Dermis microvascular lymphatic vessel endothelial cell (primary cell): ENCODE data around the gene MED8. TPM values are rescaled to one million over a fixed set of nuclear protein-coding genes. Genes with fewer than 3 reads are reported as not detected.

ENCODE experiments used
- DNase-seq, 2 donors: peaks; one replicate each; pipeline versions ENCODE4 v3.0.0 to v3.0.0-alpha.2; 2010; ENCODE audit warnings: low read depth in 2 of 2
- total RNA-seq: library from RNA; depleted of rRNA; stranded (reverse); fragments of >200 nt; gene quantifications from 2 replicates; pipeline ENCODE4 v1.2.1, GENCODE V29; 2014

The MED8 gene
- total RNA-seq, 1 donor from 2014 or later, result 36.7 TPM

DNA sequence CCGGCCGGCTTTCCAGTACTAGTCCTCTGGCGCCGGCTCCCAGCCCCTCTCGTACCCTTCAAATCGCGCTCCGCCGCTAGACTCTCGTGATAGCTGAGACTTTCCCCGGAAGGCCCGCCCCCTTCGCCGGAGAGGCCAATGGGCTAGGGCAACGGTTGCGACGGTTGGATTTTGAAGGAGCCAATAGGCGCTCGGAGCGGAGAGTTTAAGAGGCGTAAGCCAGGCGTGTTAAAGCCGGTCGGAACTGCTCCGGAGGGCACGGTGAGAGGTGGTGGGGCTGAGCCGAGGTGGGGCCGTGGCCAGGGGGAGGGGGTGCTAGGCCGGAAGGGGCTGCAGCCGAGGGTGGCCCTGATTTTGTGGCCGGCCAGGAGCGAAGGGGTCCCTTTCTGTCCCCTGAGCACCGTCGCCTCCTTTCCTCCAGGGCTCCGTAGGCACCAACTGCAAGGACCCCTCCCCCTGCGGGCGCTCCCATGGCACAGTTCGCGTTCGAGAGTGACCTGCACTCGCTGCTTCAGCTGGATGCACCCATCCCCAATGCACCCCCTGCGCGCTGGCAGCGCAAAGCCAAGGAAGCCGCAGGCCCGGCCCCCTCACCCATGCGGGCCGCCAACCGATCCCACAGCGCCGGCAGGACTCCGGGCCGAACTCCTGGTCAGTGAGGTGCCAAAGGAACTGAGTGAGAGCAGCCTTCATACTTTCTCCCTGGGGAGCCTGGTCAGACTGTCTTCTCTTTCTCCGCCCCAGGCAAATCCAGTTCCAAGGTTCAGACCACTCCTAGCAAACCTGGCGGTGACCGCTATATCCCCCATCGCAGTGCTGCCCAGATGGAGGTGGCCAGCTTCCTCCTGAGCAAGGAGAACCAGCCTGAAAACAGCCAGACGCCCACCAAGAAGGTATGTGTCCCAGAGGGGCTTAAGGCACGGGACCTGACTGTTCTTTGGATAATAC, 30.6 kb downstream of the MED8 start, which contains the start of gene CDC20:
CDC20 (plus strand) TSS at position 236 of the 948 bp plus-strand sequence; CDS start at position 471, 235 bp downstream.
- peak; percentile 88 to 96 for DNase-seq

DNA sequence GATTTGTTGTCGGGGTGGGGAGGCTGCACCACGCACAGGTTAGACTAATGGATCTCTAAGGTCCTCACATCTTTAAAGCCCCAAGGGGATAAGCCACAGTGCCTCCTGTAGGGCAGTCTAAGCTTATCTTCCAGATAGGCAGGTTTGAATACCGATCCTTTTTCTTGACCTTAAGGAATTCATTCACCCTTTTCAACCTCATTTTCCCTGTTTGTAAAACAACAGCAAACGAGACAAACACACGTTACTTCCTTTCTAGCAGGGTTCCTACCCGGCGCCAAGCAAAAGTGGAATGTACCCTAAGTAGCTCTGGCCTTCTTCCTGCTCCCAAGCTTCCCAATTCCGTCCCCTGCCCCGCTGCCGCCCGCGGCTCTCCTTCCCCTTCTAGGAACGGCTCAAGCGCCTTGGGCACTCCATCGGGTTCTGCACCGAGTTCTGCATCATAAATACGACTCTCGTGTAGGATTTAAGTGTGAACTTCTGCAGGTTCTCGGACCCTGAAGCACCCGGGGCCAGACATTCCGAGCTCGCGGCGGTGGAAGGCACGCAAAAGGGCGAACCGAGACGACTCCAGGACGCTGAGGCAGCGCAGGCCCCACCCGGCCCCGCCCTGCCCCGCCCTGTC, 31.4 kb downstream of the MED8 start:
- DNase-seq, result peak in 1 of 2 donors; percentile 60

DNA sequence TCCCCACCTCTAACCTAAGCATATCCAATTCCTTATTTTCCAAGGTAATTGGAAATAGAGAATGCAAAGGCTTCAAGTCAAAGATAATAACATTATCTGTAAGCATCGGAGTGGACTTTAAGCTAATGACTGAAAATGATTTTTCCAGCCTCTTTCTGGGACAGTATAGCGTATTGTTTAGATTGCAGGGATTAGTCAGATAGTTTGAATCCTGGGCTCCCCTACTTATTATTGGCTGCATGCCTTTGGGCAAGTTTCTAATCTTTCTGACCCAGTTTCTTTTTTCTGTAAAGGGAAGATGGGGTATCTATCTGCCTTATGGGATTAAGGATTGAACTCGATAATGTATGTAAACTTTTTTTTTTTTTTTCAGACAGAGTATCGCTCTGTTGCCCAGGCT, 32.3 kb downstream of the MED8 start:
- no peak for DNase-seq

DNA sequence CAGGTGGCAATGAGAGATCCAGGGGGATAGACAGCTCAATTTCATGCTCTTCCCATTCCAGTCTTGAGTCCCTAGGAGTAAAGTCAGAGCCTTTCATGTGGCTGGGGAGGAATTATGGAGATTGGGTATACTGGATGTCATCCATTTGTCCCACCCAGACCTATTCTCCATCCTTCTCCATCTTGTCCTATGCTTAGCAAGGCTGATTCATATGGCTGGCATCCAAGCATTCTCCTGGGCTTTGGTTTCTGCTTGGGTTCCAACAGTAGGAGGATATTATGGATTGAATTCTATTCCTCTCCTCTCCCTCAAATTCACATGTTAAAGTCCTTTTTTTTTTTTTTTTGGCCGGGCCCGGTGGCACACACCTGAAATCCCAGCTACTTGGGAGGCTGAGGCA, 34.7 kb downstream of the MED8 start:
- no peak for DNase-seq

DNA sequence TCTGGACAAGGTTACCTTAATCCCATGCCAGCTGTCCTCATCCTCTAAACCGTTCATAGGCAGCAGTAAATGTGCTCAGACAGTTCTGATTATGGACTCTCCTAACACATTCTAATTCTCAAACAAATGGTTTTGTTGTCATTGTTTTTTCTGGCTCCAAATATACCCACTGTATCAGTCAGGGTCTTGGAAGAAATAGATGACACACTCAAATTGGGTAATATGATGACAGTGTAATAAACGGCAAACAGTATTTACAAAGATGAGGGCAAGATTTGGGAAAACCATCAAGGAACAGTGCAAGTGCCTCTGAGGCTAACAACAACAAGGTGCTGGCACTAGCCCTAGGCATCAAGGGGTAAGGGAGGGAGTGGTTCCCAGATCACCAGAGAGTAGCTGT, 35.1 kb downstream of the MED8 start:
- no peak for DNase-seq

DNA sequence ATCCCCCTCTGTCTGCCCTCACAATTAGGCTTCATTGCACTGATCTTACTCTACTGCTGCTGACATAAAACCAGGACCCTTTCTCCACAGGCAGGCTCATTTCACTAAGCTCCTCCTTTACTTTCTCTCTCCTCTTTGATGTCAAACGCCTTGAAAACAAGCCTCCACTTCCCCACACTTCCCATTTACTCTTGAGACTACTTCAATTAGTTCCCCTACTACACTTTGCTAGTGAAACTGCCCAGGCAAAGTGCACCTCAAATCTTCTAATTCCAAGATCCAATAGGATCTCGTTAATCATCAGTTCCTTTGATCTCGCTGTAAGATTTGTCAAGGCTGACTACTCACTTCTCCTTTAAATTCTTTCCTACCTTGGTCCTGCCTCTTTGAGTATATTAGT, 36.7 kb downstream of the MED8 start:
- DNase-seq, result no peak

DNA sequence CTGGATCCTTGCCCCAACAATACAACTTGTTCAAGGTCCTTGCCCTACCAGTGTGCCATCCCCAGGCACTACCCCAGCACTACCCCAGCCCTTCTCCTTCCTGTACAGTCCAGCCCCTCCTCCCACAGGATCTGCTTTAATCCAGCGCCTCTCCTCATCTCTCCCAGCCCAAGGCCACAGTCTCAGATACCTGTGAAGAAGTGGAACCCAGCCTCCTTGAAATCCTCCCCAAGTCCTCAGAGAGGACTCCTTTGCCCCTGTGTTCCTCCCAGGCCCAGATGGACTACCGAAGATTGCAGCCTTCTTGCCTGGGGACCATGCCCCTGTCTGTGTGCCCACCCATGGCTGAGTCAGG, 37.3 kb downstream of the MED8 start:
- no peak for DNase-seq

DNA sequence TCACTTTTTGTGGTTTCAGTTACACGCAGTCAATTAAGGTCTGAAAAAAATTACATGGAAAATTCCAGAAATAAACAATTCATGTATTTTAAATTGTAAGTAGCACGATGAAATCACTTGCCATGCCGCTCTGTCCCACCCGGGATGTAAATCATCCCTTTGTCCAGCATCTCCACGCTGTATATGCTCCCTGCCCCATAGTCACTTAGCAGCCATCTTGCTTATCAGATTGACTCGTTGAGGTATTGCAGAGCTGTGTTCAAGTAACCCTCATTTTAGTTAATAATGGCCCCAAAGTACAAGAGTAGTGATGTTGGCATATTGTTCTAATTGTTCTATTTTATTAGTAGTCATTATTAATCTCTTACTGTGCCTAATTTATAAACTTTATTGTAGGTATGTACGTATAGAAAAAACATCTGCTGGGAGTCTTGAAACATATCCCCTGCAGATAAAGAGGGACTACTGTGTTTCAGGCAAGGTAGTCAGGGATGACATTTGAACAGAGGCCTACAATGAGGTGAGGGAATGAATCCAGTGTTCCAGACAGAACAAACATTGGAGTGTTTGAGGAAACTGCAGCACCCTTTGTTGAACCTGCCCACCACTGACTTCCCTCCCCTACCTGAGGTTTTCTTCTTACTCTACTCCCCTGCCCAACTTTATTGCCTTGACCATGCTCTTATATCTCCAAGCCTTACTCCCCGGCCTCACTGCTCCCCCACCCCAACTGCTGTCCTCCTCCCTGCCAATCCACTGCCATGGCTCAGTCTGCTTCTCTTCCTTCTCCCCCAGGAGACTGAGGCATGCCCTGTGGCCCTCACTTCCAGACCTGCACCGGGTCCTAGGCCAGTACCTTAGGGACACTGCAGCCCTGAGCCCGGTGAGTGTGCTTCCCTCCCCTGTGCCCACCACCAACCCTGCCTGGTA, 37.9 kb downstream of the MED8 start:
- no peak for DNase-seq

DNA sequence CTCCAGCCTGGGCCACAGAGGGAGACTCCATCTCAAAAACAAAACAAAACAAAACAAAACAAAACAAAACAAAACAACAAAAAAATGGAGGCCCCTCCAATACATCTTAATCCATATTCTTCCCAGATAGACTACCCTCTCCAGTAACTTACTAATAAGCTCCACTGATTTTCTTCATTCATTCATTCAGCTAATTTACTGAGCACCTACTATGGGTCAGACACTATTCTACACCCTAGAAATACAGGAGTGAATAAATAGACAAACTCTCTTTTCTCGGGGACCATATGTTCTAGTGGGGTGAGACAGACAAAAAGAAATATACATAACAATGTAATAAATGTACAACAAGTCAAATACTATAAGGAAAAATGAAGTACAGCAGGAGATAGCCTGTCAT, 38.6 kb downstream of the MED8 start:
- no peak for DNase-seq

DNA sequence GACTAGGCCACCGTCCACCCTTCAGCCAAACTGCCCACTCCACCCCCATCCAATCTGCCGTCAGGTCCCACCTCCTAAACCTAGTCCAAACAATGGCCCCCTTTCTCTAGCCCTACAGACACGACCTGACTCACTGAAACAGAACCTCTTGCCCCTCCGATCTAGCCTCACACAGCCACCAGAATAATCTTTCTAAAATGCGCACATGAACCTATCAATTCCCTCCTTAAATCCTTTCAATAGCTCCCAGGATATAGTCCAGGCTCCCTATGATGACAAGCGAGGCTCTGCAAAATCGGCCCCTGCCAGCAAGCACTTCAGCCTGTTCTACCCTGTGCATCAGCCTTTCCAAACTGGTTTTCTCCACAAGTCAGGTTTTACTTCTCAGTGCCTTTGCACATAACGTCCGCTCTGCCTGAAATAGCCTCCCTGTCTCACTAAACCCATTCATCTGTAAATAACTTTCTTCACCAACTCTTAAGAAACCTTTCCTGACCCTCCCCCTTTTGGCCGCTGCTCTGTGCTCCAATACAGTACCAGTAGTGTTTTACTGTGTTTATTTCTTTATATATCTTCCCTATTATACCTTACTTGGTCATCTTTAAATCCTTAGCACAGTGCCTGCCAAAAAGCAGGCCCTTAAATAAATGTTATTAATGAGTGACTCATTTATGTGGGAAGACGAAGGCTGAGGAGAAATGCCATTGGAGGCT, 39.9 kb downstream of the MED8 start:
- no peak for DNase-seq

DNA sequence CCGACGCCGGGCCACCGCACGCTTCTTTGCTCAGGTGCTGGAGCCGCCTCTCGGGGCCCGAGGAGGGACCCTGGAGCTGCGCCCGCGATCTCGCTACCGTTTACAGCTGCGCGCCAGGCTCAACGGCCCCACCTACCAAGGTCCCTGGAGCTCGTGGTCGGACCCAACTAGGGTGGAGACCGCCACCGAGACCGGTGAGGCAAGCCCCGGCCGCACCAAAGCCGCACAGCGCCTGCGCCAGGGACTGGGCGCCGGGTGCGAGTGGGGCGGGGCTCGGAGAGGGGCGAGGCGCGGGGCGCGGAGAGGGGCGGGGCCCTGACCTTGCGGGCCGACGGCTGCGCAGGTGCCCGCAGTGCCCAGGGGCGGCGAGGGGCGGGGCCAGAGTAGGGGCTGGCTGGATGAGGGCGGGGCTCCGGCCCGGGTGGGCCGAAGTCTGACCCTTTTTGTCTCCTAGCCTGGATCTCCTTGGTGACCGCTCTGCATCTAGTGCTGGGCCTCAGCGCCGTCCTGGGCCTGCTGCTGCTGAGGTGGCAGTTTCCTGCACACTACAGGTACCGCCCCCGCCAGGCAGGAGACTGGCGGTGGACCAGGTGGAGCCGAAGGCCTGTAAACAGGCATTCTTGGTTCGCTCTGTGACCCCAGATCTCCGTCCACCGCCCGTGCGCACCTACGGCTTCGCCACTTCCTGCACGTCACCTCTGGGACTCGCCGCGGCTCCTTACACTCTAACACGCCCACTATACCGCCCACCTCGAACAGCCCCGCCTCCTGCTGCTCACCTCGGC, 40.6 kb downstream of the MED8 start:
- DNase-seq, result peak in 1 of 2 donors; percentile 73

DNA sequence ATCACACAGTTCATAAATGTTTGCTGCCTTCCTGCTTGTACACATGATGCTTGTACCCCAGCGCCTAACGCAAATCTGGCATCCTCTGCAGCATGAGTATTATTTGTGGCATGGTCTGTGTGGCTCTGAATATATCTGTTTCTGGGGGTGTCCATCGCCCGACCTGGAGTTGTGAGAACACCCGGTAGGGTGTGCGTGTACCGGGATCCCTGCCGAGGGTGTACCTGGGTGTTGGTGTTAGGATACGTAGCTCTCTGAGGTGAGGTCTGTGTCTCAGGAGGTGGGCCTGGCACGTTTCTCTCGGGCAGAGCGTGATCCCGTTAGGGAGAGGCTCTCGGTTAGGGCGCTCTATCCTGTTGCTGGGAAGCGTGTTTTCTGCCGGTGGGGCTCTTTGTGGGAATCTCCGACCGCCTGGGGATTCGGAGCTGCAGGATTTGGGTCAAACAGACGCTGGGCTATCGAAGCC, 41.2 kb downstream of the MED8 start:
- DNase-seq, result no peak

DNA sequence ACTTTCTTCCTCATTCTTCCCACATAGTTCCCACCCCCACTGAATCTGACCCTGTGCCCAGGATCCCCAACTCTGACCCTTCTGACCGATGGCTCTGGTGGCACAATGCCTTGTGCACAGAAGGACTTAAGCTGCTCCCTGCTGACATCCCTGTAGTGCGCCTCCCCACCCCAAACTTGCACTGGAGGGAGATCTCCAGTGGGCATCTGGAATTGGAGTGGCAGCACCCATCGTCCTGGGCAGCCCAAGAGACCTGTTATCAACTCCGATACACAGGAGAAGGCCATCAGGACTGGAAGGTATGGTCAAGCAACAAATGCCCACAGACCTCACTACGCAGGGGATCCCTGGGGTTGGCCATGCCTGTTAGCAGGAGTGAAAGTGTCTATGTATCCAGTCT, 43.0 kb downstream of the MED8 start:
- no peak for DNase-seq

DNA sequence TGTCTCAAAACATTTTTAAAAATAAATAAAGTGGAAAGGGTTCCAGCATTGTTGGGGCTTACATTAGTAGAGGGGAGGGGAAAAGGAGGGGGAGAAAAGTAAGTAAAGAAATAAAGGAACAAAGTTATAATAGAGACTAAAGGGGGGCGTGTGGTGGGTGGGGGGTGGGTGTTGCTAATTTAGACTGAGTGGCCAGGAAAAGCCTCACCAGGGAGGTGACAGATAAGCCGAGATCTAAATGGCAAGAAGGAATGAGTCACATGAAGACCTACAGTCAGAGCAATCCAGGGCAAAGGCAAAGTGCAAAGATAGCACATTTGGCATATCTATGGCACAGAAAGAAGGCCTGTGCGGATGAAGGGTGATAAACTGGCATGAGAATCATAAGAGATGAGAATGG, 44.5 kb downstream of the MED8 start:
- peak in 1 of 2 donors; percentile 60 for DNase-seq

DNA sequence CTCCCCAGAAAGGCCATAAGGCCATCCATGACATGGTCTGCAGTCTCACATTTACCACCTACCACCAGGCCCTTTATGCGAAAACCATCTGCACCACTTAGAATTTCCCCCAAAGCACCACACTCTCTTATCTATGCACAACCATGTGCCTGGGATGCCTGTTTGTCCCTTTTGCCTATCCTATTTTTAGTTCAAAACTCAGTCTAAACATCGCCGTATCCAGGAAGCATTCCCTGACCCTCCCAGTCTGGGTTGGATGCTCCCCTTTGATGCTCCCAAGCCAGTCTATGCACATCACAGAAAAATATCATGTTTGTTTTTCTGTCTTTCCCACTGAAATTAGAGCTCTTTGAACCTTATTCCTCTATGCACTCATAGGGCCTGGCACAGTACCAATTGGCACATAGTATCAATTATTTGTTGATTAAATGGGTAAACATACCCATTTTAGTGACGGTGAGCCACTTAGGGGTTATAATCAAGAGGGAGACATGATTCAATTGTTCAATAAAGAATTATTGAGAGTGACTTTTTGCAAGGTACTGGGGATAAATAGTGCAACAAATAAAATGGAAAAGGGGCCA, 45.2 kb downstream of the MED8 start:
- DNase-seq, result peak; percentile 85 to 91

DNA sequence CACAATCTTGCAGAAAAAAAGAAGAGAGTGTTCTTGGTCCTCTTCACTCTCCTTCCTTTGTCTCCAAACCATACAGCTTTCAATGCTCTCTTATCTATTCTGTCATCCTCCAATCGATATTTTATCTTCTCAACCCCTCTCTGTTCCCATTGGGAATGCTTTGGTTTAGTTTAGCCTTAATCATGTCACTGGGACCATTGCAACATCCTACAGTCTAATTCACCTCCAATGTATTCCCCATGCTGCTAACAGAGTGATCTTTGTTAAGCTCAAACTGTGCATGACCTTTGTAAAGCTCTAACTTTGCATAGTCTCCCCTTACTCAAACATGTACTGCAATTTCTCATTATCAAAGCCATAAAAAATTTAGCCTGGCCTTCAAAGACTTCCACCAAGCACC, 49.0 kb downstream of the MED8 start:
- DNase-seq, result no peak

DNA sequence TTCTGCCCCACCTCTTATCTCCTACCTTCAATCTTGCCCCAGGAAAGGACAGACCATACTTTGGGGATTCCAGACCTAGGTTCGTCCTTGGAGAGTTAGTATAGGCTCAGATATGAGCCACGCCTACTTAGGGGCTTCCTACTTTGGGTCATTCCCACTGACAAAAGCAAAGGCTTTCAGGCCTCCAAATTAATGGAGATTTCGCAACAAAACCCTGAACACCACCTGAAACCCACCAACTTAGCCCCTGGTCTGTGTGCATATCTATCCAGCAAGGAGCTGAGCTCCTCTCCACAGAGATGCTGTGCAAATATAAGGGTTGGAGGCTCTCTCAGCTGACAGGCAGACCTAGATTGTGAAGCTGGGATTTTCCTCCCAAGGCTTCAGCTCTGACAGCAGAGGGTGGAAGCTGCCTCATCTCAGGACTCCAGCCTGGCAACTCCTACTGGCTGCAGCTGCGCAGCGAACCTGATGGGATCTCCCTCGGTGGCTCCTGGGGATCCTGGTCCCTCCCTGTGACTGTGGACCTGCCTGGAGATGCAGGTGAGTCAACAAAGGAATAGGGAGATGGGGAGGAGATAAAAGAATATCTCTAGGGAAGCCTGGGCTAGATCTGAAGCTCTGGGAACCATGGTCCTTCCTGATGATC, 49.9 kb downstream of the MED8 start:
- no peak for DNase-seq

DNA sequence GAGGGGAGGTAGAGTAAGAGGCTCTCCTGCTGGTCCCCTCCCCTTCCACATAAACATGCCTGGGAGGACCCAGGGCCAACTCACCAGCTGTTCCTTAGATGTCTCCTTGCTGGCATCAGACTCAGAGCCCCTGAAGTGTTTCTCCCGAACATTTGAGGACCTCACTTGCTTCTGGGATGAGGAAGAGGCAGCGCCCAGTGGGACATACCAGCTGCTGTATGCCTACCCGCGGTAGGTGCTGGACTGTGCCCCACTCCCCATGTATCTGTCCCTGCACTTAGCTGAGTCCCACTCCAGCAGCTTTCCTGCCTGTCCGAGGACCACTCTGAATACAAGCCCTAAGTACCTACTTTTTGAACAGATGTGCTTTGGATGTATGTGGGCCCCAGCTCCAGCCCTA, 51.6 kb downstream of the MED8 start:
- DNase-seq, result no peak

DNA sequence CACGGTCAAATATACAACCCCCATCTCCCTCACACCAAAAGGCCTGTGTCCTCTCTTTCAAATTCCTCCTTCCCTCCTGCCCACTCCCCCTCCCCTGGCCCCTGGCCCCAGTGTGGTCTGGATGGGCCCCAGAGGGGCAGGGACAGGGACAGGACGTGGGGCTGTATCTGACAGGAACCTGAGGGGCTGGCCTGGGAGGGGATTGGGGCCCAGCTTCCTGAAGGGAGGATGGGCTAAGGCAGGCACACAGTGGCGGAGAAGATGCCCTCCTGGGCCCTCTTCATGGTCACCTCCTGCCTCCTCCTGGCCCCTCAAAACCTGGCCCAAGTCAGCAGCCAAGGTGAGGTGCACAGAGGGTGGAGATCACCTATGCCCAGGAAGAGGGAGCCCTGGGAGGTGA, 52.0 kb downstream of the MED8 start, which contains the start of gene MPL:
MPL (plus strand) TSS at position 231 of the 400 bp plus-strand sequence; CDS start at position 262, 31 bp downstream.
- DNase-seq, result no peak
